HG02981 (cell line): ENCODE results near the gene TSACC.

Experiments
- ATAC-seq: cut with Tn5 transposase; IDR thresholded peaks from one replicate; pipeline ENCODE4 v1.9.1; 2021; ENCODE audit warnings: mild to moderate bottlenecking, moderate library complexity; ENCODE audit not compliant: unreplicated experiment

Gene TSACC

DNA sequence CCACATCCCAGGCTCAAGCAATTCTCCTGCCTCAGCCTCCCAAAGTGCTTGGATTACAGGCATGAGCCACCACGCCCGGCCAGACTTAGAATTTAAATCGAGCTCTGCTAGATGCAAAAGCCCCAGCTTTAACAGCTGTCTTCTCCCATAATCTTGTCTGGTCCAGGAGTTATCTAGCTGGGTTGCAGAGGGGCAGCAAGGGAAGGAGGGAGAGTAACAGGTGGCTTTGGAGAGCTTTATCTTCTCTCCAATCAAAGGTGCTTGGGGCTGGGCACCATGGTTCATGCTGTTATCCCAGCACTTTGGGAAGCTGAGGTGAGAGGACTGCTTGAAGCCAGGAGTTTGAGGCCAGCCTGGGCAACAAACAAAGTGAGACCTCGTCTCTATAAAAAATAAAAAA lies 34.5 kb downstream of the TSACC start:
- ATAC-seq: no peak

DNA sequence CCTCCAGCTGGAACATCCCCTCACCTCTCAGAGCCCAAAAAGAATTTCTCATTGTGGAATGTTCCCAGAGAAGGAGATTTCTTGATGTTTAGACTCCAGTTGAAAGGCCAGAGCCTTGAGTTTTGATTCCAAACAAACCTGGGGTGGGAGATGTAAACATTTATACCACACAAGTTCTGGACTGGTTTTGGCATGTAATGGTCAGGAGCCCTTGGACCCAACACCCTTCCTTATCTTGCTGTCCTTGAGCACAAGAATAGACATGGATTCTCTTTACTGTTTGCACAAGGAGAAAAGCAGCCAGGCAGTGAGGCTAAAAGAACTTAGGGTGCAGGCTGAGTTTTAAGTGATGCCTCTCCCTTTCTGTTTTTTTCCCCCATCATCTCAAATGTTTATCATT lies 35.2 kb downstream of the TSACC start:
- no peak for ATAC-seq

DNA sequence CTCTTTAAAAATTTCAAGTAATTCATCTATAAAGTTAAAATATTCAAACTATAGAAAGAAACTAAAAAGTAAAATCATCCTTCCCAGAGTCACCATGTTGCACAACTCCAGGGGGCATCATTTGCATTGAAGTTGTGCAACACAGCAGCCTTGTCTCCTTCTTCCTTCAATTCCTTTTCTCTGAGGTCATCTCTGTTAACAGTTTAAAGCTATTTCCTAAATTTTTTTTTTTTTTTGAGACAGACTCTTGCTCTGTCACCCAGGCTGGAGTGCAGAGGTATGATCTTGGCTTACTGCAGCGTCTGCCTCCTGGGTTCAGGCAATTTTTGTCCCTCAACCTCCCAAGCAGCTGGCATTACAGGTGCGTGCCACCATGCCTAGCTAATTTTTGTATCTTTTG lies 37.8 kb downstream of the TSACC start:
- ATAC-seq: no peak

DNA sequence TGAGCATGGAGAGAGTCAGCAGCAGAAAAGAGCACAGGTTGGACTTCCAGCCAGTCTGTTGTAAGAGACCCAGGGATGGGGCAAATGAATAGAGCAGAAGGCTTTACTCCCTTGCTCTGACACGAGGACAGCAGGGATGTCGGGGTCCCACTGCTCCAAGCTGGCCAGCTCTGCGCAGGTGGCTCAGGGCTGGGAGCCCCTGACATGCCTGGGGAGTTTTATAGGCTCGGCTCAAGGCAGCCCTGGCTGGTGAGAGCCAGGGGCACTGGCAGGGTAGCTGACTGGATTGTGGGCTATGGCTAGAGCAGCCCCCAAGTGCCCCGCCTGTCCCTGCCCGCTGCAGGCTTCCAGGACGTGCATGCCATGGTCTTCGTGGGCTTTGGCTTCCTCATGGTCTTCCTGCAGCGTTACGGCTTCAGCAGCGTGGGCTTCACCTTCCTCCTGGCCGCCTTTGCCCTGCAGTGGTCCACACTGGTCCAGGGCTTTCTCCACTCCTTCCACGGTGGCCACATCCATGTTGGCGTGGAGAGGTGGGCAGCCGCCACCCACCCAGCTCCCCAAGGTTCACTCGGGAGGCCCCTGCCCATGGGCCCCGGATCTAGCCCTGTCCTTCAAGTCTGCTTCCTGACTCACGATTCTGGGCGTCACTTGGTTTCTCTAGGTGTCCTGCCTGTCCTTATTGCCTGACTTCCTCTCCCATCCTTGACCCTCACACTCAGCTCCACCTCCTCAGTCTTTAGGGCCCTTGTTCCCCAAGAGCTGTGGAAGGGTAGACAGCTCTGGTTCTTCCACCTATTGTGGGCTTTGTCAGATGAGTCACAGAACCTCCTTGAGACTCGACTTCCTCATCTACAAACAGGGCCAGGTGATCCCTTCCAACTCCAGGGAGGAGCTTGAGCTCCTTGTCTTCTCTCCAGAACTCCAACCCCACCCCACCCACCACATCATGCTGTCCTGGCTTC lies 38.9 kb downstream of the TSACC start:
- ATAC-seq: no peak

DNA sequence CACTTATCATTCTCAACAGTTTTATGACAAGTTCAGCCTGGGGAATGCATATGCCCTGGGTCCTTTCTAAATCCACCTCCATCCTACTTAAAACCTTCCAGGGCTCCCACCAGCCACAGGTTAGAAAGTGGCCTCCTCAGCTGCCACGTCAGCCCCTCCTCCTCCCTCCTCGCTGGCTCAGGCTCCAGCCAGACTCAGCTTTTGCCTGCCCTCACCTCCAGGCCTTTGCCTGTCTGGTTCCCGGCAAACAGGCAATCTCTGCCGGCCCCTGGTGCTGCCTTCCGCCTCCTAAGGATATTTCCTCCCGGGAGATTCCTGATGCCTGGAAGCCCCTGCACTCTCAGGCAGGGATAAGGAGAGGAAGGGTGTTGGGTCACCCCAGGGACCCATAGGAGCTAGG lies 40.2 kb downstream of the TSACC start:
- no peak for ATAC-seq

DNA sequence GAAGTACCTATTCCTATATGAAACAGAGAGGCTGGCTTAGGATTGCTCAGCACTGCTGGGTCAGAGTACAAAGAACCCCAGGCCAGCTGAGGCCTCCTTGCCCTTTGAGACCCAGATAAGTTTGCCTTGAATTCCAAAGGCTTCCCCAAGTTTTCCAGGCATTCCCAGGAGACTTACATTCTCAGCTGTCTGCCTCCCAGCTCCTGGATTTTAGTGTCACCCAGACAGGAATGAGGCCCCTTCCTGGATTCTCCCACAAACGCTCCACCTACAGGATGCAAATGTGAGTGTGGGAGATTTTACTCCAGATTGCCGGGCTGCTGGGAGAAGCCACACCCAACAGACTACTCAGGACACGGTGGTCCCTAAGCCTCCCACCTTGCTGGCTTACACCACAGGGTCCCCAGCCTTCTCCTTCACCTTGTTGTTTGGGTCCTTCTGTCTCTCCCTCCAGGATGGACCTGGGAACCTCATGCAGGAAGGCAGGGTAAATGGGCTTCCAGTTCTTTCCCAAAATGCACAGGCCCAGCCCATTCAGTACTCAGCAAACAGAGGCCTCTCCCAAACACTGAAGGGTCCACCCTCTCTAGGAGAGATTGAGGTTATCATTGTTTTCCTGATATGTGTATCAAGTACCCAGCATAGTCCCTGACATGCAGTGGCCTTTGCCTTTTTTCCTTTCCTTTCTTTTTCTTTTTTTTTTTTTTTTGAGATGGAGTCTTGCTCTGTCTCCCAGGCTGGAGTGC lies 41.3 kb downstream of the TSACC start:
- no peak for ATAC-seq

DNA sequence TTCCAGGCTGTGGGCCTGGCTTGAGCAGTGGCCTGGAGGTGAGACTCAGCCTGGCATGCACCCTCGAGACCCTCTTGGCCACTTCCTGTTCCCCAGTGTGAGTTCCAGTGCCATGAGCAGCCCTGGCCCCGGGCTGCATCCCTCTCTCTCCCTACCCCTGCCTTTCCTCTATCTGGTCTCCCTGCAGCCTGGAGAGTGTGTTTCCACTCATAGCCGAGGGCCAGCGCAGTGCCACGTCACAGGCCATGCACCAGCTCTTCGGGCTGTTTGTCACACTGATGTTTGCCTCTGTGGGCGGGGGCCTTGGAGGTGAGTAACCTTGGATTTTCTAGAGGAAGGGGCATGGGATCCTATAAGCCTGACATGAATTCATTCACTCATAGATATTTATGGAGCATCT lies 44.2 kb downstream of the TSACC start:
- ATAC-seq: no peak

DNA sequence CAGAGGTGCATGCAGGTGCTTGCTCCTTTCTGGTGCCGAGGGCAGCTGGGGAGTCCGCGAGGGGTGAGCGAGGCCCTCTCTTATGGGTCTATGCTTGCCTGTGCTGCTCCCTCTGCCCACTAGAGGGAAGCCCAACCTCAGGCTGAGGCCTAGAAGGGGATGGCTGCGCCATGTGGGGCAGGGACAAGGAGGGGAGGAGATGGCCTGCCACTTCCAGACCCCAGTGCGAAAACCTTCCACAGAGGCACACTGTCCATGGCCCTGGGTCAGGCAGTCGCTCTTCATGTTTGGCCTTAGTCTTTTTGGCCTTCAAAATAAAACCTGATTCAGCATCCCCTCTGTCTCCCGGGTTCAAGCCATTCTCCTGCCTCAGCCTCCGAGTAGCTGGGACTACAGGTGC lies 44.7 kb downstream of the TSACC start:
- peak; percentile 64 for ATAC-seq

DNA sequence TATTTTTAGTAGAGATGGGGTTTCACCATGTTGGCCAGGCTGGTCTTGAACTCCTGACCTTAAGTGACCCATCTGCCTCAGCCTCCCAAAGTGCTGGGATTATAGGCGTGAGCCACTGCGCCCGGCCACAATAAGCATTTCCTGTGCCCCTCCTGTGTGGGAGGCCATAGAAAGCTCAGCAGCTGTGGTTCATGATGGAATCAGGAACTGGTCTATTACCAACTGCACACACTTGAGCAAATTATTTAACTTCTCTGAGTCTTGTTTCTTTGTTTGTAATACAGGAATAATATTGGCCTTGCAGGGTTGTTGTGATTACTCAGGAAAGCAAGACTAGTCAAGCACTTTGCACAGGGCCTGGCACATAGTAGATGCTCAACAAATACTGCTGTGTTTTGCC lies 45.7 kb downstream of the TSACC start:
- ATAC-seq: no peak

DNA sequence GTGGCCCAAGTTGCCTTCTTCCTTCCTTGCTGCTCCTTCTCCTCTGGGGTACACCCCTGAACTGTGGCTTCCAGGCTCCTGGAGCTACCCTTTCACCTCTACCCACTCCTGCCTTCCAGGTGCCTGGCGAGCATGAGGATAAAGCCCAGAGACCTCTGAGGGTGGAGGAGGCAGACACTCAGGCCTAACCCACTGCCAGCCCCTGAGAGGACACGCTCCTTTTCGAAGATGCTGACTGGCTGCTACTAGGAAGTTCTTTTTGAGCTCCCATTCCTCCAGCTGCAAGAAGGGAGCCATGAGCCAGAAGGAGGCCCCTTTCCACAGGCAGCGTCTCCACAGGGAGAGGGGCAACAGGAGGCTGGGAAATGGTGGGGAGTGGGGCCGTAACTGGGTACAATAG lies 46.3 kb downstream of the TSACC start:
- ATAC-seq: no peak

DNA sequence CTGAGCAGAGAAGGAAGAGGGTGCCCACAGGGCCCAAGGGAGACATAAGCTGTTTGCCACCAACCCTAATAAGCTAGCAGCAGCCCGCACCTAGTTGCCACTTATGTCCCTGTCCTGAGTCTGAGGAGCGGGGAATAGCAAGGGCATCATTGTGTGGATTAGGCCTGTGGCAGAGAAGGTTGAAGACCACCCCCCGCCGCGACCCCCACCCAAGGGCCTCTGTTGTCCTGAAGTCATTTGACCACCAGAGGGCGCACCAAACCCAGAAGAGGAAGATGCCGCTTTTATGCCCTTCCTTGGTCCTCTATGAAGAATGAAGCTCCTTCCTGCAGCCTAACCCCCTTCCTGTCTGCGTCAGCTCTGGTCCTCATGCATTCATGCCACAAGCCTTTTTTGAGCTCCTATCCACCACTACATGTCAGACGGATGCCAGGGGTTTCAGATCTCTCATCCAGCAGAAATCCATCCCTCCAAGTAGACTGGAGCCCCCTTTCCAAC lies 47.3 kb downstream of the TSACC start:
- no peak for ATAC-seq

DNA sequence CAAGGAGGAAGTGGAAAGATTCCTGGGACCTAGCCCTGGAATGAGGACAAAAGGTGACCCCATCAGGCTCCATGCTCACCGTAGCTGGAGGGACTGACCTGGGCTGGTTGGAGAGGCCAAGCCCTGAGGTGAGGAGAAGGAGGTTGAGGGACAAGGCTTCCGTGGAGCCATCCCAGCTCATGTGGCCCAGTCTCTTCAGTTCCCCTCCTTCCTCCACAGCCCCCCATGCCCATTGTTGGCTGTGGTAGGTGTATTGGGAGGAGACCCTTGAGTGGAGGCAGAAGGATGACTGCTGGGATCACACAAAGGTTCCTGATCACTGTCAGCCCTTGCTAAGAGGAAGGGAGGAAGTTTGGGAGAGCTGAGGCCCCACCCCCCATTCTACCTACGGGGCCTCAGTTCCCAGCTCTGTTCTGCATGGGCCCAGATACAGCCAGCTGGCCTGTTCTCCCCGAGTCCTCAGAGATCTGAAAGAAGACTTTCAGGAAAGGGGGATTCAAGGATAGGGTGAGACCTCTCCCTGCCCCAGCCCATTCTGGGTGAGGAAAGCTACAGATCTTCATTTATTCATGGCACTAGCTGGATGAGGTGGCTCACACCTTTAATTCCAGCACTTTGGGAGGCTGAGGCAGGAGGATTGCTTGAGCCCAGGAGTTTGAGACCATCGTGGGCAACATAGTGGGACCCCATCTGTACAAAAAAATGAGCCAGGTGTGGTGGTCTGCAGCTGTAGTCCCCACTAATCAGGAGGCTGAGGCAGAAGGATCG lies 48.0 kb downstream of the TSACC start:
- ATAC-seq: no peak

DNA sequence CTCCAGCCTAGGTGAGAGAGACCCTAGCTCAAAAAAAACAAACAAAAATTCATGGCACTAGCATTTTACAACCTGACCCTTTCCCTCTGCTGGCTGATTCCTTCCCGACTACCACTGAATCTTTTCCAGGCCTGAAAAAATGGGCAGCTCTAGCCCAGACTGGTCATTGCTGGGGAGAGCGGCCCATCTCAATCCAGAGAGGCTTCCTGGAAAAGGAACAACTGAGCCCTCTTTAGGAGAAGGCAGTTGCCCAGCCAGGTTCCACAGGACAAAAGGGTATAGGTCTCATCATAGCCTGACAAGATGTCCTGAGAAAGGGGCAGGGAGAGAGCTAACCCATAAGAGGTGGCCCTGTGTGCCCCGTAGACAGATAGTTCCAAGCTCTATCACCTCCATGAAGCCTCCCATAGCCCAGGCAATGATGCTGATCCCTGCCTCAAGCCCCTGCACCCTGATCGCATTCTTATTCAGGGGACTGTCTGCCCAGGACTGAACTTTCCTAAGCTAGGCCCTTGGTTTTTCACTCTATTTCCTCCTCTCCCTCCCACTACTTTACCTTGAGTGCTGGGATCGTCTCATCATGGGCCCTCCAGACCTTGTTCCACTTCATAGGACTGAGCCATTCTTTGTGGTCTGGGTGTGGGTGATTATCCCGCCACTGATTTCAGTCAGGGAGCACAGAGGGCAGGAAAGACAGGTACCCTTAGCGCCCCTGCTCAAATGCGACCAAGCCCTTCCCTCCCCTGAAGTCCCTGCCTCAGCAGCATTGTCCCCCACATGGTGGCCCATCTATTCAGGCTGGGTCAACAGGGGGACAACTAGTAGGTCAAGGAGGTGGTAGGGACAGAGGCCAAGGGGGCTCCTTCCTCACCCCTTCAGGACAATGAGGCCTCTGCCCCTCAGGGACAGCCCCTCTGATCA lies 48.9 kb downstream of the TSACC start:
- ATAC-seq: no peak

DNA sequence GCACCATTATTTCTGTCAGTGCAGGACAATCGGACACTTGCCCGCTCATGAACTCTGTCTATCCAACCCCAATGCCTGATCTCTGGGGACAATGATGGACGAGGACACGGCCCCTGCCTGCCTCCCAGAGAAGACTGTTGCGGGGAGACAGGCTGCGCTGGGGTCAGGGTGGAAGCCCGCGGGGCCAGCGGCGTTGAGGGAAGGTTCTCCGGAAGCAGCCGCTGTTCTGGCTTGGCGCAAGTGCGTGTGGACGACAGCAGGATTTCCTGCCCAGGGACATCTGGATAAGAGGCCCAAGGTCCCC lies 49.5 kb downstream of the TSACC start:
- no peak for ATAC-seq

DNA sequence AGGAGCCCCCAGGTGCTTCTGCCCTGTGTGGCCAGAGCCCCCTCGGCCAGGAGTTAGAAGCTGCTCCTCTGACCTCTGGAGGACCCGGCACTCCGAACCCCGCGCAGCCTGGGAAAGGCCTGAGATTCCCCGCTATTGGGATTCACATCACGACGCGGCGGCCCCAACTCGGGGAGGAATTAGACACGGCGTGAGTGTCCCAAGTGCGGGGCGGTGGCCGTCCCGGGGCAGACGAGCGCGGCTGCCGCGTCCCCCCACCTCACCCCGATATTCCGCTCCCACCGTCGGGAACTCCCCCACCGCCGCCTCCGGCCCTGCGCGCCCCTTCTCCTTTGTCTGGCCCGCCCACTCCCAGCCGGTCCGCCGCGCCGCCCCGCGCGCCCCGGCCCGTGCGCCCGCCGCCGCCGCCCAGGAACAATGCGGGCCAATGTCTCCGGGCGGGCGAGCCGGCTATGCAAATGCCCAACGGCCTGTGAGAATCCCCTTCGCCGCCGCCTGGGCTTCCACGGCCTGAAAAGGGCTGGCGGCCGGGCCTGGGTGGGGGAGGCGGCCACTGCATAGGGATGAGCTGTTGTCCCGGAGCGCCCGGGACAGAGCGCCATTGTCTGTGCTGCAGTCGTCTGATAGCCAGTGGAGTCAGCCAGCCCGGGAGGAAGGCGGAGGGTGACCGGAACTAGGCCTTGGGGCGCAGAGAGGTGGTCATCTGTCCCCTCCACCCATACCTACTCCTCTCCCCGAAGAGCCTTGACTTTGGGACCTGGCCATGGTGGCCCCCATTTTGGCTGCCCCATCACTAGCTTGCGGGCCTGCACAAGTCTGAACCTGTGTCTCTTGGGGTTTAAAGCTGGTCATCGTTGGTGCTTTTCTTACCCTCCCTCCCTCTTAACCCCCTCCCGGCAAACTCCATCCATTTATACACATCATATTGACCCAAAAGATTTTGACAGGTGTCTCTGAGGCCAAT lies 50.1 kb downstream of the TSACC start:
- no peak for ATAC-seq

DNA sequence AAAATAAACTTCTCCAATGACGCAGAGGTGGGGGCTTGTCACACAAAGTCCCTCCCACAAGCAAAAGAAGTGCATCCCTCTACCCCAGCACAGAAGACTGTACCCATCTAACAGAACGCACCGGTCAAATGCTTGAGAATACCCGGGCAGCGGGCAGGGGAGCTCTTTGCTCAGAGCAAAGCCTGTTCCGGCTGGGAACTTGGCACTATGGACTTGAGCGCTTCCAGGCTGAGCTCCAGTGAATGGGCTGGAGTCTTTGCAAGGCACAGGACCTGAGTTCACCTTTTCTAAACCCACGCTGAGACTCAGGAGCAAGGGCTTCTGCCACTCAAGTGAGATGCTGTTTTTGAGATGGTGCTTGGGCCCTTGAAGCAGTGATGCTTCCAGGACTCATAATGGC lies 51.0 kb downstream of the TSACC start:
- no peak for ATAC-seq

DNA sequence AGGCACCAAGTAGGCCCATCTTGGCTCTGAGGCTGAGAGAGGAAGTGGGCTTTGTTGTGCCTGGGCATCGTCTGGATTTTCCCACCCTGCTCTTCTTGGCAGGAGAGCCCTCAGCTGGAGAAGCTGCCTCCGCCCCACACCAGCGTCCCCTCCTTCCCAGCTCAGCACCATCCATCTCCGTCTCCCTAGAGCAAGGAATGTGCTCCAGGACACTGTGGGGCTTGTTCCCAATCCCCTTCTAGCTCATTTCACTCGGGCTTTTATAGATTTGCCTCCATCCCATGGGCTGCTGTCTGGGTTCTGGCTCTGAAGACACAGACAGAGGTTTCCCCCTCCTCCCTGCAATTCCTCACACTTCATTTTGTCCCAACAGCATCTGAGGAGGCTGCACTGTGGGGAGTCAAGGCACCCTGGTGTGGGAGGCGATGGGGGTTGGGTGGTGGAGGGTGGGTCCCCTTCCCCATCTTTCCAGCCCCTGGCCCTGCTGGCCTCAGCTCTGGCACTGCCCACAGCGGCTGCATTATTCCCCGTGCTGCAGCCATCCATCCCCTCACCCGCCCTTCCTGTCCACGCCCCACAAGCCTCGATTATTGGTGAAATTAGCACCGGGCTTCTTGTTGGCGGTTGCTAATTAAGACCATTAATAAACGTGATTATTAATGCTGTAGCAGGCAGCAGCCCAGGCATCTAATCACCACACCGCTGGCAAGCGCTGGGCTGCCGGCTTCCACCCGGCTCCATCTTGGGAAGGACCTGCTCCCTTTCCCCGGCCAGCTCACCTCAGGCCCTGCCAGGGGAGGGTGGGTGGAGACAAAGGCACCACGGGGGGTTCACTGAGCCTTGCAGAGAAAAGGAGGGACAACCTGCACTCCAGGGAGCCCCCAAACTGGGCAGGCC lies 52.4 kb downstream of the TSACC start:
- ATAC-seq: no peak

DNA sequence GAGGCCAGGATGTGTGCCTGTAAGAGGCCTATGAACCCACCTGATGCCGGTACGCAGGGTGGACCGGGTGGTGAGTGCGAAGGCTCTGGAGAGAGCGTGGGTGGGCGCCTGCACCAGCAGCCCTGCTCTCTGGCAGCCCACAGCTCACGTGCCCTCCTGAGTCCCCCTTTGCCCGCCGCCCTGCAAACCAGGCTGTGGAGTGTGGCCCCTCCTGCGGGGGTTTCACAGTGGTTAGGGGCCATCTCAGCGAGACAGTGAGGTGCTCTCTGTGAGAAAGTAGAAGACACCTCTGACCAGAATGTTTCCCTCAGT lies 53.0 kb downstream of the TSACC start:
- ATAC-seq: no peak
